DOHH2 (cell line): ENCODE data around the gene CALB2.

ENCODE experiments used
- CTCF ChIP-seq: fragments of 200-600 bp; sonication (generic); IDR thresholded peaks from one replicate; pipeline ENCODE4 v1.5.1; 2014; ENCODE audit warnings: antibody characterized with exemption, mild to moderate bottlenecking, low read depth, low read length; ENCODE audit not compliant: poor library complexity, severe bottlenecking
- EZH2phosphoT487 ChIP-seq: fragments of 200-600 bp; sonication (generic); IDR thresholded peaks from 2 replicates; pipeline ENCODE4 v1.6.1; 2017; ENCODE audit warnings: borderline replicate concordance, mild to moderate bottlenecking, antibody characterized with exemption, low read length, moderate library complexity, mixed read lengths

DNA sequence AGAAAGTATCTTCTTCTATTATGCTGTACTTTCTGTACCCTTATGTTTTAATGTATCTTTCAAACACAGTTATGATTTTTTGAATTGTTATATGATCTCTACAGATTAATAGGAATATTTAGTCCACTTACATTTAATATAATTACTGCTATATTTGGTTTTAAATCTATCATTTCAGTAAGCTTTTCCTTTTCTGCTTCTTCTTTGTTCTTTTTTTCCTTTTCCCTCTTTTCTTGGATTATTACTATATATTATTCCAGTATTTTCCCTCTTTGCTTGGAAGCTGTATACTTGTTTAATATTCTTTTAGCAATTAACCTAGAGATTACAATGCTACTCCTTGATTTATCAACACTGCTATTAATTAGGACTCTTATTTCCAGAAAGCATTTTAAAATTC is 69.9 kb downstream of the CALB2 start:
- TF ChIP-seq CTCF, result no peak
- TF ChIP-seq EZH2phosphoT487, result no peak
